Adipocyte (in vitro differentiated cells): ENCODE measurements around the gene MEX3A.
A peak's percentile ranks its signal among the peaks of the same experiment; 100 is the strongest.
"Not testable (repeated sequence)": the region's sequence is repeated elsewhere in the genome, so short reads cannot be mapped to it uniquely, and the experiment has no call there.

ENCODE experiments used
- DNase-seq: peaks from one replicate; pipeline ENCODE4 v3.0.0-alpha.2; 2015; ENCODE audit warnings: low read depth
- H3K27me3 ChIP-seq: replicated peaks from 2 replicates; pipeline ENCODE4 v1.7.0; 2013; ENCODE audit warnings: mild to moderate bottlenecking, low read length, moderate library complexity; ENCODE audit not compliant: control insufficient read depth, insufficient read depth
- H3K36me3 ChIP-seq: 2 replicates; pipeline ENCODE4 v1.7.0; 2013; ENCODE audit warnings: low read length, mild to moderate bottlenecking, moderate library complexity; ENCODE audit not compliant: control insufficient read depth, insufficient read depth, severe bottlenecking
- H3K4me1 ChIP-seq: 2 replicates; pipeline ENCODE4 v1.7.0; 2013; ENCODE audit warnings: mild to moderate bottlenecking, low read length, moderate library complexity; ENCODE audit not compliant: control insufficient read depth, insufficient read depth
- H3K4me3 ChIP-seq: 2 replicates; pipeline ENCODE4 v1.7.0; 2013; ENCODE audit warnings: mild to moderate bottlenecking, low read length, moderate library complexity
- H3K9ac ChIP-seq: 2 replicates; pipeline ENCODE4 v1.7.0; 2013; ENCODE audit warnings: mild to moderate bottlenecking, low read length, moderate library complexity
- H3K9me3 ChIP-seq: 2 replicates; pipeline ENCODE4 v1.7.0; 2013; ENCODE audit warnings: mild to moderate bottlenecking, low read length, moderate library complexity; ENCODE audit not compliant: control insufficient read depth

Gene MEX3A

DNA sequence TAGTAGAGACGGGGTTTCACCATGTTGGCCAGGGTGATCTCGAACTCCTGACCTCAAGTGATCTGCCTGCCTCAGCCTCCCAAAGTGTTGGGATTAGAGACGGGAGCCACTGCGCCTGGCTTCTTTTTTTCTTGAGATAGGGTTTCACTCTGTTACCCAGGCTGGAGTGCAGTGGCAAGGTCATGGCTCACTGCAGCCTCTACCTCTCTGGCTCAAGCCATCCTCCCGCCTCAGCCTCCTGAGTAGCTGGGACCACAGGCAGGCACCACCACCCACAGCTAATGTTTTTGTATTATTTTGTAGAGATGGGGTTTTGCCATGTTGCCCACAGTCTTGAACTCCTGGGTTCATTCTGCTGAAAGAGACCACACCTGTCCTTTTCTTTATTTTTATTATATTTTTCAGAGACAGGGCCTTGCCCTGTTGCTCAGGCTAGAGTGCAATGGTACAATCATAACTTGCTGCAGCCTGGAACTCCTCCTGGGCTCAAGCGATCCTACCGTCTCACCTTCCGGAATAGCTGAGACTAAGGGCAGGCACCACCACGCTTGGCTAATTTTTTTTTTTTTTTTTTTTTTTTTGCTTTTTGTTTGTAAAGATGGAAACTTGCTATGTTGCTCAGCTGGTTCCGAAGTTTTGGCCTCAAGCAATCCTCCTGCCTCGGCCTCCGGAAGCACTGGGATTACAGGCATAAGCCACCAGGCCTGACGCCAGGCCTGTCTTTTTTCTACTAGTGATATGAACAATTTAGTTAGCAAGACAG lies 35.3 kb upstream of the MEX3A start:
- Histone ChIP-seq H3K36me3 (peaks cover 13% of the 10 kb centered on the region), H3K4me1 (peaks cover 56% of the 10 kb centered on the region), H3K9ac (peak overlapping the region; percentile 100), H3K4me3 (peak overlapping the region; percentile 90), H3K9me3 (no peaks in the 10 kb centered on the region), H3K27me3 (no peaks in the 10 kb centered on the region)
- DNase-seq: no peak

GRCh38 chr1:156116731-156117130 lies 34.5 kb upstream of the MEX3A start:
- not testable (repeated sequence) for DNase-seq, H3K27me3 ChIP-seq, H3K9me3 ChIP-seq
- peaks cover 12% of the 10 kb centered on the region for H3K36me3 ChIP-seq
- peaks cover 56% of the 10 kb centered on the region for H3K4me1 ChIP-seq
- peak overlapping the region; percentile 90 for H3K4me3 ChIP-seq
- H3K9ac ChIP-seq: peak overlapping the region; percentile 100

GRCh38 chr1:156115514-156116374 lies 33.5 kb upstream of the MEX3A start:
- H3K27me3 ChIP-seq: no peaks in the 10 kb centered on the region
- DNase-seq: peak; percentile 79
- peak overlapping the region; percentile 90 for H3K4me3 ChIP-seq
- H3K36me3 ChIP-seq: peaks cover 10% of the 10 kb centered on the region
- no peaks in the 10 kb centered on the region for H3K9me3 ChIP-seq
- peaks cover 50% of the 10 kb centered on the region for H3K4me1 ChIP-seq
- H3K9ac ChIP-seq: peak overlapping the region; percentile 100

GRCh38 chr1:156114919-156115513 lies 32.8 kb upstream of the MEX3A start:
- no peak for DNase-seq
- H3K36me3 ChIP-seq: peaks cover 3% of the 10 kb centered on the region
- H3K4me3 ChIP-seq: peak overlapping the region; percentile 90
- peaks cover 43% of the 10 kb centered on the region for H3K4me1 ChIP-seq
- H3K27me3 ChIP-seq: no peaks in the 10 kb centered on the region
- peak overlapping the region; percentile 100 for H3K9ac ChIP-seq
- H3K9me3 ChIP-seq: no peaks in the 10 kb centered on the region

- no peaks in the 10 kb centered on the region for H3K9me3 ChIP-seq
- H3K4me3 ChIP-seq: peak within 1 kb of the TSS; percentile 90
- DNase-seq: peak; percentile 97
- peak within 1 kb of the TSS; percentile 100 for H3K9ac ChIP-seq
- peaks cover 38% of the 10 kb centered on the region for H3K4me1 ChIP-seq
- H3K27me3 ChIP-seq: no peaks in the 10 kb centered on the region
- H3K36me3 ChIP-seq: no peaks in the 10 kb centered on the region
Observed at GRCh38 chr1:156114101-156114918, 32.0 kb upstream of the MEX3A start, which contains the start of gene LMNA. Gene LMNA, plus strand, starts transcription at chr1:156114711. Its CDS starts 208 bp downstream, at chr1:156114919.

DNA sequence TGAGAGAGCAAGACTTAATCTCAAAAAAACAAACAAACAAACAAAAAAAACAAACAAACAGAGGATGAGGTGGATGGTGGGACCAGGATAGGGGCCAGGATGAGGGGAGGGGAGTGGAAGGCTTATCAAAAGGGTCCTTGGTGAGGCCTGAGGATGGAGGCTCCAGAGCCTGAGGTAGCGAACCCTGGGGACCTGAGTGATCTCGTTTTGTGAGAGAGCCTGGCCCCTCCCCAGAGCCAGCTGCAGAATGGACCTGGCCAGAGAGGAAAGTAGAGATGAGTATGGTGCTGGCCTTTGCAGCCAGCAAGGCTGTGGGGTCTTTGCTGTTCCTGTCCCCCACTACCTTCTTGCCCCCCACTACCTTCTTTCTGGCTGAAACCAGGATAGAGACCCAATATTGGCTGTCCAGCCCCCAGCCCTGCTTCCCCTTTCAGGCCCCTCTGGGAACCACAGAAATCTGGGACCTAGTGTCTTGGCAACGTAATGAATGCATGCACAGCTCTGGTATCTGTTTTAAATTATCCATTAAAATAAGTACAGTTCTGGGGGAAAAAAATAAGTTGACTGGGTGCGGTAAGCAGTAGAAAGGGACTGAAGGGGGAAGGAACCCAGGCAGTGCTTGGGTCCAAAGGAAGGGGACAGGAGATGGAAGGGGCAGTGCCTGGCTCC lies 31.2 kb upstream of the MEX3A start:
- no peaks in the 10 kb centered on the region for H3K36me3 ChIP-seq
- peak; percentile 86 for DNase-seq
- peak overlapping the region; percentile 79 for H3K4me3 ChIP-seq
- H3K9me3 ChIP-seq: no peaks in the 10 kb centered on the region
- H3K4me1 ChIP-seq: peaks cover 39% of the 10 kb centered on the region
- no peaks in the 10 kb centered on the region for H3K27me3 ChIP-seq
- H3K9ac ChIP-seq: peak overlapping the region; percentile 80

GRCh38 chr1:156112276-156113137 lies 30.2 kb upstream of the MEX3A start:
- H3K9me3 ChIP-seq: no peaks in the 10 kb centered on the region
- no peak for DNase-seq
- H3K9ac ChIP-seq: peak overlapping the region; percentile 44
- no peaks in the 10 kb centered on the region for H3K27me3 ChIP-seq
- H3K4me3 ChIP-seq: no peak overlapping the region
- H3K4me1 ChIP-seq: peaks cover 40% of the 10 kb centered on the region
- no peaks in the 10 kb centered on the region for H3K36me3 ChIP-seq

- Histone ChIP-seq H3K4me3 (no peak overlapping the region), H3K27me3 (no peaks in the 10 kb centered on the region), H3K9me3 (no peaks in the 10 kb centered on the region), H3K9ac (no peak overlapping the region), H3K4me1 (peaks cover 50% of the 10 kb centered on the region), H3K36me3 (no peaks in the 10 kb centered on the region)
- DNase-seq: no peak
Observed at GRCh38 chr1:156111355-156111962, 29.2 kb upstream of the MEX3A start.

- Histone ChIP-seq H3K4me1 (peaks cover 60% of the 10 kb centered on the region), H3K27me3 (no peaks in the 10 kb centered on the region), H3K4me3 (no peak overlapping the region), H3K36me3 (no peaks in the 10 kb centered on the region), H3K9ac (no peak overlapping the region), H3K9me3 (no peaks in the 10 kb centered on the region)
- no peak for DNase-seq
Observed at GRCh38 chr1:156110252-156110651, 28.0 kb upstream of the MEX3A start.
